22Rv1 (cell line): ENCODE results near the gene CX3CR1.
"Not testable (repeated sequence)": the region's sequence is repeated elsewhere in the genome, so short reads cannot be mapped to it uniquely, and the experiment has no call there.

Experiments
- H3K27ac ChIP-seq: fragments of 450-650 bp; 2 replicates; pipeline ENCODE4 v1.5.1; 2017
- CTCF ChIP-seq: fragments of 450-650 bp; IDR thresholded peaks from 2 replicates; pipeline ENCODE4 v1.5.1; 2017; ENCODE audit warnings: mild to moderate bottlenecking
- ZFX ChIP-seq: fragments of 450-650 bp; IDR thresholded peaks from 2 replicates; pipeline ENCODE4 v1.6.1; 2017; ENCODE audit warnings: antibody characterized with exemption, borderline replicate concordance

Gene CX3CR1

GRCh38 chr3:39322936-39323335 lies 43.1 kb upstream of the CX3CR1 start:
- no peak overlapping the region for H3K27ac ChIP-seq
- TF ChIP-seq ZFX (no peak), CTCF (no peak)

GRCh38 chr3:39322209-39322715 lies 42.4 kb upstream of the CX3CR1 start:
- not testable (repeated sequence) for H3K27ac ChIP-seq

- H3K27ac ChIP-seq, result not testable (repeated sequence)
Observed at GRCh38 chr3:39321574-39321983, 41.7 kb upstream of the CX3CR1 start.

GRCh38 chr3:39319249-39319648 lies 39.4 kb upstream of the CX3CR1 start:
- TF ChIP-seq ZFX, result no peak
- TF ChIP-seq CTCF, result no peak
- no peak overlapping the region for H3K27ac ChIP-seq

- TF ChIP-seq CTCF (no peak), ZFX (no peak)
- H3K27ac ChIP-seq, result no peak overlapping the region
Observed at GRCh38 chr3:39318301-39318700, 38.5 kb upstream of the CX3CR1 start.

- TF ChIP-seq CTCF (no peak), ZFX (no peak)
- H3K27ac ChIP-seq, result no peak overlapping the region
Observed at GRCh38 chr3:39317571-39318169, 37.8 kb upstream of the CX3CR1 start.

GRCh38 chr3:39315420-39315819 lies 35.6 kb upstream of the CX3CR1 start:
- no peak overlapping the region for H3K27ac ChIP-seq
- no peak for TF ChIP-seq ZFX
- no peak for TF ChIP-seq CTCF

GRCh38 chr3:39313289-39313688 lies 33.5 kb upstream of the CX3CR1 start:
- no peak for TF ChIP-seq CTCF
- TF ChIP-seq ZFX, result no peak
- no peak overlapping the region for H3K27ac ChIP-seq
